Keratinocyte (primary cell): ENCODE data around the gene RNF150. TPM values are rescaled to one million over a fixed set of nuclear protein-coding genes. Genes with fewer than 3 reads are reported as not detected.

Experiments
- DNase-seq: peaks from one replicate; pipeline ENCODE4 v3.0.0-alpha.2; 2011; ENCODE audit warnings: low read depth, missing footprints, low spot score
- FAIRE-seq: peaks from 2 replicates; lab custom pipeline; 2011; peaks lifted over from hg19 to GRCh38; lab: Jason Lieb, UNC
- H2AFZ ChIP-seq: 2 replicates; pipeline ENCODE4 v1.6.0; 2012; ENCODE audit warnings: low read length, control low read depth, inconsistent platforms; ENCODE audit not compliant: control insufficient read depth
- H3K27ac ChIP-seq: 2 replicates; pipeline ENCODE4 v1.5.1; 2011; ENCODE audit warnings: low read length; ENCODE audit not compliant: control insufficient read depth, insufficient read depth
- H3K27me3 ChIP-seq: 3 replicates; pipeline ENCODE4 v1.6.0; 2011; ENCODE audit warnings: low read length; ENCODE audit not compliant: control insufficient read depth, insufficient read depth; ENCODE audit errors: extremely low read depth
- H3K36me3 ChIP-seq, 2 experiments: 2 replicates in 1 of 2; 3 replicates in 1 of 2; pipeline ENCODE4 v1.5.1; 2011; ENCODE audit warnings: low read length in 2 of 2, mild to moderate bottlenecking in 1 of 2; ENCODE audit not compliant: control insufficient read depth in 2 of 2, insufficient read depth in 2 of 2; ENCODE audit errors: extremely low read depth in 1 of 2
- H3K4me1 ChIP-seq: 3 replicates; pipeline ENCODE4 v1.5.1; 2011; ENCODE audit warnings: low read length; ENCODE audit not compliant: control insufficient read depth, insufficient read depth; ENCODE audit errors: extremely low read depth
- H3K4me2 ChIP-seq: 3 replicates; pipeline ENCODE4 v1.6.0; 2011; ENCODE audit warnings: low read depth, low read length; ENCODE audit not compliant: control insufficient read depth, insufficient read depth; ENCODE audit errors: extremely low read depth
- H3K4me3 ChIP-seq, 3 experiments: fragments of 200-600 bp in 1 of 3; sonication (generic) in 1 of 3; 2 replicates in 2 of 3; 3 replicates in 1 of 3; pipeline ENCODE4 v1.5.1; 2011 to 2016; ENCODE audit warnings: low read length in 3 of 3, mild to moderate bottlenecking in 3 of 3, control low read depth in 2 of 3, inconsistent platforms in 1 of 3, low read depth in 1 of 3, mixed read lengths in 1 of 3, mixed run types in 1 of 3, moderate library complexity in 1 of 3; ENCODE audit not compliant: control insufficient read depth in 2 of 3, insufficient read depth in 2 of 3; ENCODE audit errors: extremely low read depth in 1 of 3
- H3K79me2 ChIP-seq: 2 replicates; pipeline ENCODE4 v1.6.0; 2012; ENCODE audit warnings: low read length; ENCODE audit not compliant: control insufficient read depth, insufficient read depth
- H3K9ac ChIP-seq: 3 replicates; pipeline ENCODE4 v1.6.0; 2011; ENCODE audit warnings: low read length; ENCODE audit not compliant: control insufficient read depth, insufficient read depth; ENCODE audit errors: extremely low read depth
- H3K9me1 ChIP-seq: 3 replicates; pipeline ENCODE4 v1.6.0; 2011; ENCODE audit warnings: low read length; ENCODE audit not compliant: control insufficient read depth, insufficient read depth; ENCODE audit errors: extremely low read depth
- H3K9me3 ChIP-seq: 2 replicates; pipeline ENCODE4 v1.5.1; 2012; ENCODE audit warnings: low read depth, low read length; ENCODE audit not compliant: control insufficient read depth
- H4K20me1 ChIP-seq: 3 replicates; pipeline ENCODE4 v1.6.0; 2011; ENCODE audit warnings: low read length; ENCODE audit not compliant: control insufficient read depth, insufficient read depth; ENCODE audit errors: extremely low read depth
- EZH2 ChIP-seq: IDR thresholded peaks from one replicate; pipeline ENCODE4 v1.6.1; 2012; ENCODE audit warnings: inconsistent platforms, mild to moderate bottlenecking, low read length, moderate library complexity
- dilution Hi-C: fragments of 300-500 bp; cut with MboI; formaldehyde crosslinking; loops from one replicate; pipeline ENCODE4 v1.7.0; 2020; ENCODE audit warnings: low sequenced_read_pairs; ENCODE audit not compliant: extremely low pct_ligation_motif_present
- polyA plus RNA-seq, 5 experiments: library from polyadenylated mRNA; depleted of rRNA in 3 of 5; stranded (reverse) in 3 of 5; stranded (forward) in 1 of 5; unstranded in 1 of 5; fragments of >200 nt; gene quantifications; 1 replicate in 1 of 5; 2 replicates in 3 of 5; 3 replicates in 1 of 5; pipeline versions ENCODE4 v1.2.1 to v1.2.3, GENCODE V29; 2011 to 2012; ENCODE audit warnings: missing spikeins in 2 of 5, low read depth in 1 of 5, low replicate concordance in 1 of 5
- TF ChIP-seq, protein P1 (sequence below), 3 experiments: IDR thresholded peaks in 1 of 3; conservative IDR thresholded peaks in 1 of 3; optimal IDR thresholded peaks in 1 of 3; 2 replicates in 2 of 3; 3 replicates in 1 of 3; pipeline versions ENCODE3 to v1.5.1; 2011; ENCODE audit warnings: low read length in 3 of 3, mild to moderate bottlenecking in 3 of 3, moderate library complexity in 2 of 3, control low read depth in 1 of 3, inconsistent platforms in 1 of 3; ENCODE audit not compliant: insufficient read depth in 2 of 3; ENCODE audit errors: extremely low read depth in 1 of 3

The RNF150 gene
- polyA plus RNA-seq, 1 donor (not counting 4 experiments of a cell fraction or from before 2014, with no cell fraction given), result 0.18 TPM

DNA sequence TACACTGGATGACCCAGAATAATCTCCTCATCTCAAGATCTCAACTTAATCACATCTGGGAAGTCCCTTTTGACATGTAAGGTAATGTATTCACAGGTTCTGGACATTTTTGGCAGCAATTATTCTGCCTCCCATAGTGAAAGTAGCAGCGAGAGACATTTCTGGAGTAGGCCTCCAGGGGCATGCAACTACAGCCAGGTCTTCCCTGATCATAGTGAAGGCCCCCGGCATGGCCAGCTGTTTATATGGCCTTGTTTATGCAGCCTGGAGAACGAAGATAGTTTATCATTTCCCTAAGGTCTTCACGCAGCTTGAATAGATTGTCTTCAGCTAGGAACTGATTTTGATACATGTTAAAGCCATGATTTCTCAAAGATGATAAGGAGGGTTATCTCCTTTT is 139.9 kb downstream of the RNF150 start:
- Histone ChIP-seq H3K4me2 (no peak overlapping the region), H3K27me3 (no peaks in the 10 kb centered on the region), H3K9me1 (no peaks in the 10 kb centered on the region), H3K4me1 (no peaks in the 10 kb centered on the region), H4K20me1 (no peaks in the 10 kb centered on the region), H3K4me3 (no peak overlapping the region), H3K9me3 (no peaks in the 10 kb centered on the region), H3K36me3 (no peaks in the 10 kb centered on the region), H3K9ac (no peak overlapping the region), H3K79me2 (no peaks in the 10 kb centered on the region), H2AFZ (no peak overlapping the region), H3K27ac (no peak overlapping the region)
- DNase-seq, result no peak
- TF ChIP-seq, protein P1, sequence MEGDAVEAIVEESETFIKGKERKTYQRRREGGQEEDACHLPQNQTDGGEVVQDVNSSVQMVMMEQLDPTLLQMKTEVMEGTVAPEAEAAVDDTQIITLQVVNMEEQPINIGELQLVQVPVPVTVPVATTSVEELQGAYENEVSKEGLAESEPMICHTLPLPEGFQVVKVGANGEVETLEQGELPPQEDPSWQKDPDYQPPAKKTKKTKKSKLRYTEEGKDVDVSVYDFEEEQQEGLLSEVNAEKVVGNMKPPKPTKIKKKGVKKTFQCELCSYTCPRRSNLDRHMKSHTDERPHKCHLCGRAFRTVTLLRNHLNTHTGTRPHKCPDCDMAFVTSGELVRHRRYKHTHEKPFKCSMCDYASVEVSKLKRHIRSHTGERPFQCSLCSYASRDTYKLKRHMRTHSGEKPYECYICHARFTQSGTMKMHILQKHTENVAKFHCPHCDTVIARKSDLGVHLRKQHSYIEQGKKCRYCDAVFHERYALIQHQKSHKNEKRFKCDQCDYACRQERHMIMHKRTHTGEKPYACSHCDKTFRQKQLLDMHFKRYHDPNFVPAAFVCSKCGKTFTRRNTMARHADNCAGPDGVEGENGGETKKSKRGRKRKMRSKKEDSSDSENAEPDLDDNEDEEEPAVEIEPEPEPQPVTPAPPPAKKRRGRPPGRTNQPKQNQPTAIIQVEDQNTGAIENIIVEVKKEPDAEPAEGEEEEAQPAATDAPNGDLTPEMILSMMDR (optimal IDR thresholded peaks at IDR 0.05 in 1 of 3, IDR thresholded peaks at IDR 0.05 in 1 of 3, conservative IDR thresholded peaks at IDR 0.05 in 1 of 3; ENCODE audit: extremely low read depth in 1 of 3, insufficient read depth in 2 of 3, low read length in 3 of 3), result no peak
- no peak for TF ChIP-seq EZH2
- dilution Hi-C loops, result no loop called here
- no peak for FAIRE-seq

DNA sequence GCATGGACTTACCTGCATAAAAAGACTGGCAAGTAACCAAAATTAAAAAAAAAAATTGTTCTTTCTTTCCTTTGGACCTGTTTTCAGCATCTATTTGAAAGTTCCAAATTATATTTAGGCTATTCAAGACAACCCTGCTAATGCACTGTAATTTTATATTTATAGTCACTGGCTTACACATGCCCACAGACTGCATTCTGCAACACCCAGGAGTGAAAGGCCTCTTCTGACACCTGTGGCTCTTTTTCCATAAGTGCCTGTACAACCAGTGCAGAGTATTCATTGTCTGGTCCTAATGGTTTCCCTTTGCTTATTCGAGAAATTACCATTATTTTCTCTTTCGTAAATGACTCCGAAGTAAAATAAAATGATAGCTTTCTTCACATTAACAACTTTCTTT is 143.3 kb downstream of the RNF150 start:
- Histone ChIP-seq H3K36me3 (no peaks in the 10 kb centered on the region), H3K4me2 (no peak overlapping the region), H3K27ac (no peak overlapping the region), H2AFZ (no peak overlapping the region), H4K20me1 (no peaks in the 10 kb centered on the region), H3K9ac (no peak overlapping the region), H3K9me1 (no peaks in the 10 kb centered on the region), H3K4me1 (no peaks in the 10 kb centered on the region), H3K27me3 (no peaks in the 10 kb centered on the region), H3K4me3 (no peak overlapping the region), H3K79me2 (no peaks in the 10 kb centered on the region), H3K9me3 (no peaks in the 10 kb centered on the region)
- DNase-seq, result no peak
- FAIRE-seq, result no peak
- dilution Hi-C loops, result no loop called here
- TF ChIP-seq, protein P1 (optimal IDR thresholded peaks at IDR 0.05 in 1 of 3, IDR thresholded peaks at IDR 0.05 in 1 of 3, conservative IDR thresholded peaks at IDR 0.05 in 1 of 3; ENCODE audit: extremely low read depth in 1 of 3, insufficient read depth in 2 of 3, low read length in 3 of 3), result no peak
- TF ChIP-seq EZH2, result no peak
